ENCODE results near the gene SMARCD1.

Gene SMARCD1

GRCh38 chr12:50061171-50061570 is 24.0 kb upstream of the SMARCD1 start:
- TF ChIP-seq, protein P1, sequence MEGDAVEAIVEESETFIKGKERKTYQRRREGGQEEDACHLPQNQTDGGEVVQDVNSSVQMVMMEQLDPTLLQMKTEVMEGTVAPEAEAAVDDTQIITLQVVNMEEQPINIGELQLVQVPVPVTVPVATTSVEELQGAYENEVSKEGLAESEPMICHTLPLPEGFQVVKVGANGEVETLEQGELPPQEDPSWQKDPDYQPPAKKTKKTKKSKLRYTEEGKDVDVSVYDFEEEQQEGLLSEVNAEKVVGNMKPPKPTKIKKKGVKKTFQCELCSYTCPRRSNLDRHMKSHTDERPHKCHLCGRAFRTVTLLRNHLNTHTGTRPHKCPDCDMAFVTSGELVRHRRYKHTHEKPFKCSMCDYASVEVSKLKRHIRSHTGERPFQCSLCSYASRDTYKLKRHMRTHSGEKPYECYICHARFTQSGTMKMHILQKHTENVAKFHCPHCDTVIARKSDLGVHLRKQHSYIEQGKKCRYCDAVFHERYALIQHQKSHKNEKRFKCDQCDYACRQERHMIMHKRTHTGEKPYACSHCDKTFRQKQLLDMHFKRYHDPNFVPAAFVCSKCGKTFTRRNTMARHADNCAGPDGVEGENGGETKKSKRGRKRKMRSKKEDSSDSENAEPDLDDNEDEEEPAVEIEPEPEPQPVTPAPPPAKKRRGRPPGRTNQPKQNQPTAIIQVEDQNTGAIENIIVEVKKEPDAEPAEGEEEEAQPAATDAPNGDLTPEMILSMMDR (conservative IDR thresholded peaks at IDR 0.05; ENCODE audit: low read length) = no peak
- no peak for DNase-seq (ENCODE audit: low read depth)
- no peak overlapping the region for H3K4me3 ChIP-seq (ENCODE audit: low read length)

DNA sequence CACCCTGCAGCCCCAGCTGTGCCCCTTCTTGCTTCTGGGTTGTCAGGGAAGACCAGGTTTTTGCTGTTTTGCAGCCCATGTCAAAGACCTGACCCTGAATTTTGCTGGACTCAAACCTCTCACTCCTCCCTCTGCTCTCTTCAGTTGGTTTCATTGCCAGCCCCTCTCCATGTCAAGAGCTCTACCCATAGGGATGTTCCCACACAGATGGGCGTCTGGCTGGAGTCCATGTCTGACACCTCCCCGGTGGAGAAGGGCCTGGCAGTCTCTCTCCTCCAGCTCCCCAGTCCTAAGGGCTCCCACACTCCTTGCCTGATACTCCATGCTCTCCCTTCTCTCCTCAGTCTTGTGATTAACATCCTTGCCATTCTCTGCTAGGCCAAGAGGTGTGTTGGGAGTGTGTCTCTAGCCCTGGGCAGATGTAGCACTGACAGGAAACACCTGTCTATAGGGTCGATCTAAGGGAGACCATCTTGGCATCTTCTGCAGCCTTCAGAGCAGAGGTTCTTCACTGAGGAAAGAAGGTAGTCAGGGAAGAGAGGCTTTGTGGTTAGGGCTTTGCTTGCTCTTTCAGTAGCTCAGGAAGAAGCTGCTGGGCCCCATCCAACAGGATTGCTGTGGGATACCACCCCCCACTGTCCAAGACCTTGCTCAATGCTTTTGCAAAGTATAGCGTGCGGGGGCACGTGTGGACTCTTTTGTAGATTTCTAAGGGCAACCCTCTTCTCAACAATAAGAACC is 23.0 kb upstream of the SMARCD1 start:
- TF ChIP-seq, protein P1 (conservative IDR thresholded peaks at IDR 0.05; ENCODE audit: low read length) = no peak
- no peak overlapping the region for H3K4me3 ChIP-seq (ENCODE audit: low read length)
- DNase-seq (ENCODE audit: low read depth) = peak; percentile 50

DNA sequence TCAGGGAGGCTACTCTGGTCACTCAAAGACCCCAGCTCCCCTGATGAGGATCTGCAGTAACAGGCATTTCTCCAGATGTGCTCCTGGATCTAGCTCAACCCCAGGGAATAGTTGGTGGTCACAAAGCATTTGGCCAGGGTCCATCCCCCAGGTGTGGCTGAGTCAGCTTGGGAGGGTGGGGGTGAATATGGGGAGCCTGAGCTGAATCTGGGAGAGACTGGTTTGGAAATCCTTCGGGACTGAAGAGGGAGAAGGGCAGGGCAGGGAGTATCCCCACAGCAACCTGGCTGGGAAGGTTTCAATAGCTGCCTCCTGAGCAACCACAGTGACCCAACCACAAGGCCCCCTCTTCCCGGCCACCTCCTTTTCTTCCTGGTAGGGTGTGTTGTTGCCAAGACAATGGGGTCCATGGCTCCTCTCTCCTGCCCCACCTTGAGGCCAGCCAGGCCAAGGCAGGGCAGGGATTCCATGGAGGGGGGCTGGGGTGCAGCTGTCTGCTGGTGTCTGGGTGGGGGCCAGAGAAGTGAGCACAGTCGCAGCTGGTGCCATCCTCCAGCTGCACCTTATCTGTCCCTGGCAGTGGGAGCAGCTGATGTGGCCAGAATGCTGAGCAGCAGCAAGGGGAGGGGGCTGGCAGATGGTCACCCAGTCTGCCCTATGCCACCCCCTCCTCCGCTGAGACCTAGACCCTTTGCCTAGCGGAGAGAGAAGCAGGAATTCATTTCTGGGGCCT is 22.2 kb upstream of the SMARCD1 start:
- DNase-seq (ENCODE audit: low read depth) = no peak
- H3K4me3 ChIP-seq (ENCODE audit: low read length) = no peak overlapping the region
- TF ChIP-seq, protein P1 (conservative IDR thresholded peaks at IDR 0.05; ENCODE audit: low read length) = no peak

GRCh38 chr12:50065726-50066310 is 19.3 kb upstream of the SMARCD1 start:
- H3K4me3 ChIP-seq (ENCODE audit: low read length) = no peak overlapping the region
- peak; percentile 32 for DNase-seq (ENCODE audit: low read depth)
- TF ChIP-seq, protein P1 (conservative IDR thresholded peaks at IDR 0.05; ENCODE audit: low read length) = no peak

DNA sequence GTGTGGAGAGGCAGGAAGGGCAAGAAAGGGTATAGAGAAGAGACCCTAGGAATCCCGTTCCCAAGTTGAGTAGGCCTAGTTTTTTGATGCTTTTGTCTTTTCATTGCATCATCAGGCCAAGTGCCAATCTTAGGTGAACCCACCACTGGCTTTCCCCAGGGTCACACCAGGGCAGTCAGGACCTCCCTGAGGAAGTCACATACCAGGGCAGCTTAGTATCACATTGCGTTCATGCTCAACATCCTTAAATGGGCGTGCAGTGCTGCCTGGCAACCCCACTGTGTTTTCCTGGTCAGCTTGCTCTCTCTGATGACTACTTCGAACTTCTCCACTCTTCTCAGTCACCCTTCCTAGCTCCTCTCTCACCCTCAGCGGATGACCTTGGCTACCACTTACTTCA is 18.7 kb upstream of the SMARCD1 start:
- no peak overlapping the region for H3K4me3 ChIP-seq (ENCODE audit: low read length)
- TF ChIP-seq, protein P1 (conservative IDR thresholded peaks at IDR 0.05; ENCODE audit: low read length) = no peak
- peak; percentile 92 for DNase-seq (ENCODE audit: low read depth)

DNA sequence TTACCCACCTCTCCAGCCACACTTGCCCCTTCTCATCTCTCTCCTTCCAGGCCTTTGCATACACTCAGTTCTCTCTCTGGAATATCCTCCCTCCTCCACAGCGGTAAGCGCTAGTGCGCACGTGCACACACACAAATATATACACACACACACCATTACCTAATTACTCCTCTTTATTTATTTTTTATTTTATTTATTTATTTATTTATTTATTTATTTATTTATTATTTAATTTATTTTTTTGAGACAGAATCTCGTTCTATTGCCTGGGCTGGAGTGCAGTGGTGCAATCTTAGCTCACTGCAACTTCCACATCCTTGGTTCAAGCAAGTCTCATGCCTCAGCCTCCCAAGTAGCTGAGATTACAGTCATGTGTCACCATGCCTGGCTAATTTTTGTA is 16.1 kb upstream of the SMARCD1 start:
- TF ChIP-seq, protein P1 (conservative IDR thresholded peaks at IDR 0.05; ENCODE audit: low read length) = no peak
- H3K4me3 ChIP-seq (ENCODE audit: low read length) = no peak overlapping the region
- no peak for DNase-seq (ENCODE audit: low read depth)

All from AG10803 (cell line).